ENCODE measurements around the gene B3GALT2. TPM values are rescaled to one million over a fixed set of nuclear protein-coding genes. Genes with fewer than 3 reads are reported as not detected.
"Not testable (repeated sequence)": the region's sequence is repeated elsewhere in the genome, so short reads cannot be mapped to it uniquely, and the experiment has no call there.

B3GALT2 gene, protein sequence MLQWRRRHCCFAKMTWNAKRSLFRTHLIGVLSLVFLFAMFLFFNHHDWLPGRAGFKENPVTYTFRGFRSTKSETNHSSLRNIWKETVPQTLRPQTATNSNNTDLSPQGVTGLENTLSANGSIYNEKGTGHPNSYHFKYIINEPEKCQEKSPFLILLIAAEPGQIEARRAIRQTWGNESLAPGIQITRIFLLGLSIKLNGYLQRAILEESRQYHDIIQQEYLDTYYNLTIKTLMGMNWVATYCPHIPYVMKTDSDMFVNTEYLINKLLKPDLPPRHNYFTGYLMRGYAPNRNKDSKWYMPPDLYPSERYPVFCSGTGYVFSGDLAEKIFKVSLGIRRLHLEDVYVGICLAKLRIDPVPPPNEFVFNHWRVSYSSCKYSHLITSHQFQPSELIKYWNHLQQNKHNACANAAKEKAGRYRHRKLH
- 0.02 TPM for total RNA-seq (2013)
- polyA plus RNA-seq = under 1 TPM in 1 of 3 donors, not detected in 2; 0.26 TPM
- polyA minus RNA-seq = not detected in 2 replicates
- total RNA-seq = 0 to 1.4 (median 0.05) reads per million in 11 experiments

DNA sequence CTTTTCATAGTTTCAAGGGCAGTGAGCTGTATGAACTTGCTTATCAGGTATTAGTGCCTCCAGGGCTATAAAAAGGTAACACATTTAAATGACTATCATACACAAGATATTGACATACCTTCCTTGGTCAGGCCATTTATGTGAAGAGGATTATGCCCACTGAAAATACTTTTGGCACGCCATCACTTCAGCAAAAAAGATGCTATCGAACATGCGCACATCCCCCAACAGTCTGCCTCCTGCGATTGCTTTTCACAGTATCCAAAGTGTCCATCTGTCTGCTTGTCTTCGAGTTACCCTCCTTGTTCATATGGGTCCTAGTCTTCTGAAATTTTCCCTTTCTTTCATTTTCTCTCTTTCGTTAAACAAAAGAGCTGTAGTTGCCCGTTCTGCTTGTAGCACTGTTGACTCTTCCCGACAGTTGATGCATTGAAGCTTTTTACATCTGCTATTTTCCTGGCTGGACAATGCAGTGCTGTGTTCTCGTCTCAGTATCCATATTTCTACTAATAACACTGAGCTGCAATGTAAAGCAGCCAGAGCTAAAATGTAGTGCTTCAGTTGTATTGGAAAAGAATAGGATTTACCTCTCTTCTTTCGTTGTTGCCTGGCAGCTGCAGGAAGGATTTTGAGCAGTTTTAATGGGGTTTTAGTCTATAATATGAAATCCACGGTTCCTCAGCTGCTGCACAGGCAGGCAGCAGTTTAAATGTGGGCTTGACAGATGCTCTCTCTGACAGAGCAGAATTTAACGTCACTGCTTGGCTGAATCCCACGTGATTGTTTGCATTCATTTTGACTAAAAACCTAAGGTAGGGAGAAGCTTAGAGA, at the start of gene B3GALT2:
TSS of gene B3GALT2 (minus strand) at position 713 of the 831 bp plus-strand sequence. CDS start 5,051 bp downstream, outside the sequence.
- Histone ChIP-seq H3K27ac (ENCODE audit: low read depth in 1 of 2, low read length in 2 of 2) (peak within 1 kb of the TSS in 1 of 2 donors; percentile 42), H3K9ac (ENCODE audit: insufficient read depth, low read length, poor library complexity, severe bottlenecking) (no peak within 1 kb of the TSS), H3K4me2 (replicated peaks; ENCODE audit: extremely low read depth, low read length, poor library complexity, severe bottlenecking) (peak within 1 kb of the TSS; percentile 35), H3K36me3 (replicated peaks in 1 of 2; ENCODE audit: control insufficient read depth in 1 of 2, insufficient read depth in 2 of 2, low read length in 2 of 2) (peaks cover under 1 to 2% of the 10 kb centered on the region in 2 donors), H3K4me1 (ENCODE audit: control insufficient read depth in 1 of 2, insufficient read depth in 2 of 2, low read length in 2 of 2) (peaks cover 2 to 5% of the 10 kb centered on the region in 2 donors), H3K9me3 (replicated peaks in 1 of 2; ENCODE audit: control insufficient read depth in 1 of 2, insufficient read depth in 1 of 2, low read length in 2 of 2) (no peaks in the 10 kb centered on the region), H3K4me3 (replicated peaks in 1 of 3; ENCODE audit: low read depth in 2 of 3, low read length in 3 of 3) (no peak within 1 kb of the TSS), H2AFZ (ENCODE audit: insufficient read depth, low read depth, low read length, poor library complexity, severe bottlenecking) (no peak within 1 kb of the TSS), H4K20me1 (ENCODE audit: insufficient read depth, low read length) (peaks cover 71% of the 10 kb centered on the region), H3K79me2 (ENCODE audit: insufficient read depth, low read length) (peaks cover 44% of the 10 kb centered on the region), H3K27me3 (ENCODE audit: control insufficient read depth in 2 of 2, insufficient read depth in 2 of 2, low read length in 2 of 2) (no peaks in the 10 kb centered on the region)
- H3K27ac Mint-ChIP-seq = peak within 1 kb of the TSS in 4 of 7 donors; percentile 5 to 63 (median 20)
- intact Hi-C loops (cut with micrococcal nuclease) = loop anchor here in 1 of 2 donors (10.0 kb wide), 1 partner anchor 1109 kb away; no protein-coding TSS in a partner anchor
- WGBS (ENCODE audit: insufficient coverage) = 68% methylated on average over 11 of the region's 13 CpGs
- peaks cover 0 to under 1% of the 10 kb centered on the region in 2 donors for H3K36me3 Mint-ChIP-seq
- H3K4me1 Mint-ChIP-seq = peaks cover 18% of the 10 kb centered on the region
- TF ChIP-seq, protein P1, sequence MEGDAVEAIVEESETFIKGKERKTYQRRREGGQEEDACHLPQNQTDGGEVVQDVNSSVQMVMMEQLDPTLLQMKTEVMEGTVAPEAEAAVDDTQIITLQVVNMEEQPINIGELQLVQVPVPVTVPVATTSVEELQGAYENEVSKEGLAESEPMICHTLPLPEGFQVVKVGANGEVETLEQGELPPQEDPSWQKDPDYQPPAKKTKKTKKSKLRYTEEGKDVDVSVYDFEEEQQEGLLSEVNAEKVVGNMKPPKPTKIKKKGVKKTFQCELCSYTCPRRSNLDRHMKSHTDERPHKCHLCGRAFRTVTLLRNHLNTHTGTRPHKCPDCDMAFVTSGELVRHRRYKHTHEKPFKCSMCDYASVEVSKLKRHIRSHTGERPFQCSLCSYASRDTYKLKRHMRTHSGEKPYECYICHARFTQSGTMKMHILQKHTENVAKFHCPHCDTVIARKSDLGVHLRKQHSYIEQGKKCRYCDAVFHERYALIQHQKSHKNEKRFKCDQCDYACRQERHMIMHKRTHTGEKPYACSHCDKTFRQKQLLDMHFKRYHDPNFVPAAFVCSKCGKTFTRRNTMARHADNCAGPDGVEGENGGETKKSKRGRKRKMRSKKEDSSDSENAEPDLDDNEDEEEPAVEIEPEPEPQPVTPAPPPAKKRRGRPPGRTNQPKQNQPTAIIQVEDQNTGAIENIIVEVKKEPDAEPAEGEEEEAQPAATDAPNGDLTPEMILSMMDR (IDR thresholded peaks at IDR 0.05) = no peak
- DNase-seq = no peak
- H3K27me3 Mint-ChIP-seq (ENCODE audit: low read depth in 3 of 3) = no peaks in the 10 kb centered on the region
- H3K4me3 Mint-ChIP-seq = no peak within 1 kb of the TSS
- H3K9me3 Mint-ChIP-seq = peaks cover 0 to 2% (median 1%) of the 10 kb centered on the region in 7 donors

DNA sequence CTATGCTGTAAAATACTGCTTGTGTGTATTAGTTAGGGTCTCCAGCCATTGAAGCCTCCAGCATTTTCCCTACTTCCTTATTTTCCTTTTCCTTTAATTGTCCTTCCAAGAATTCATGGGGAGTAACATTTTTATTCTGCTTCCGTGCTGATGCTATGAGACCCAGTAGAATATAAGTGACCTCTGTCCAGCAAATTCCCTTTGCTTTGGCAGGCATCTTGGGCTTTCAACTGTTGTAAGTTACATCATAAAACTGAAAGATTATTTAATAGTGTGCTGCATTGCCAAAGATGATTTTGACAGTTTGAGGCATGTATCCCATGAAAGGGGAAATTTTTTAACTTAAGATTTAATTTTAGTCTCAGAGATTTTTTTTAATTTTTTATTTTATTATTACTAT, 48.1 kb upstream of the B3GALT2 start:
- Mint-ChIP-seq H3K36me3 (peaks cover 47 to 55% of the 10 kb centered on the region in 2 donors), H3K27me3 (ENCODE audit: low read depth in 3 of 3) (no peaks in the 10 kb centered on the region), H3K4me3 (no peak overlapping the region), H3K9me3 (peaks cover 0 to 3% (median 0%) of the 10 kb centered on the region in 7 donors), H3K4me1 (no peaks in the 10 kb centered on the region), H3K27ac (peak overlapping the region in 1 of 7 donors; percentile 62)
- no peaks in the 10 kb centered on the region for H3K79me2 ChIP-seq (ENCODE audit: insufficient read depth, low read length)
- no peaks in the 10 kb centered on the region for H4K20me1 ChIP-seq (ENCODE audit: insufficient read depth, low read length)
- H3K4me2 ChIP-seq (replicated peaks; ENCODE audit: extremely low read depth, low read length, poor library complexity, severe bottlenecking) = no peak overlapping the region
- no peaks in the 10 kb centered on the region for H3K9me3 ChIP-seq (replicated peaks in 1 of 2; ENCODE audit: control insufficient read depth in 1 of 2, insufficient read depth in 1 of 2, low read length in 2 of 2)
- TF ChIP-seq, protein P1 (IDR thresholded peaks at IDR 0.05) = no peak
- H3K27ac ChIP-seq (ENCODE audit: low read depth in 1 of 2, low read length in 2 of 2) = no peak overlapping the region
- H2AFZ ChIP-seq (ENCODE audit: insufficient read depth, low read depth, low read length, poor library complexity, severe bottlenecking) = no peak overlapping the region
- no peaks in the 10 kb centered on the region for H3K4me1 ChIP-seq (ENCODE audit: control insufficient read depth in 1 of 2, insufficient read depth in 2 of 2, low read length in 2 of 2)
- DNase-seq = no peak
- intact Hi-C loops (cut with micrococcal nuclease) = no loop called here
- WGBS (ENCODE audit: insufficient coverage) = no CpG with 5 or more reads among the region's 1 CpG
- peaks cover 26 to 64% of the 10 kb centered on the region in 2 donors for H3K36me3 ChIP-seq (replicated peaks in 1 of 2; ENCODE audit: control insufficient read depth in 1 of 2, insufficient read depth in 2 of 2, low read length in 2 of 2)
- no peak overlapping the region for H3K9ac ChIP-seq (ENCODE audit: insufficient read depth, low read length, poor library complexity, severe bottlenecking)
- no peaks in the 10 kb centered on the region for H3K27me3 ChIP-seq (ENCODE audit: control insufficient read depth in 2 of 2, insufficient read depth in 2 of 2, low read length in 2 of 2)
- H3K4me3 ChIP-seq (replicated peaks in 1 of 3; ENCODE audit: low read depth in 2 of 3, low read length in 3 of 3) = no peak overlapping the region

DNA sequence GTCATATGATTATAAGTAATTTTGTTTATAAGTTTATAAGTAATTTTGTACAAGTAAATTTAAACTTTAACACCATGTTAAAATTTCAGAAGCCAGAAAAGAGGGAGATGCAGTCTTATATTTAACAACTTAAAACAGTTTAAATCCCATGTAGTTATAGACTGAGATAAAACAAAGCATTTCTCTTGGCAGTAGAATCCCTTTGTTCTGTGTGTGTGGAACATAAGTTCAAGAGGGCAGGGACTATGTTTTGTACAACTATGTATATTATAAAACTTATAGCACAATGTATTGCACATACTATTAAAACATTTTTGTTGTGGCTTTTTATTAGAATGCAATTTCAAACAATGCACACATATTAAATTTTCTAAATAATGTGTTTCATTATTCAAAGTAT, 44.7 kb upstream of the B3GALT2 start:
- H3K27me3 Mint-ChIP-seq (ENCODE audit: low read depth in 3 of 3); H3K27ac ChIP-seq (ENCODE audit: low read depth in 1 of 2, low read length in 2 of 2); H3K27ac Mint-ChIP-seq; intact Hi-C loops (cut with micrococcal nuclease); H3K4me1 Mint-ChIP-seq; H3K27me3 ChIP-seq (ENCODE audit: control insufficient read depth in 2 of 2, insufficient read depth in 2 of 2, low read length in 2 of 2); H3K4me3 ChIP-seq (replicated peaks in 1 of 3; ENCODE audit: low read depth in 2 of 3, low read length in 3 of 3); H2AFZ ChIP-seq (ENCODE audit: insufficient read depth, low read depth, low read length, poor library complexity, severe bottlenecking); H3K4me1 ChIP-seq (ENCODE audit: control insufficient read depth in 1 of 2, insufficient read depth in 2 of 2, low read length in 2 of 2); H4K20me1 ChIP-seq (ENCODE audit: insufficient read depth, low read length); H3K9me3 Mint-ChIP-seq; H3K4me3 Mint-ChIP-seq; H3K4me2 ChIP-seq (replicated peaks; ENCODE audit: extremely low read depth, low read length, poor library complexity, severe bottlenecking); H3K9me3 ChIP-seq (replicated peaks in 1 of 2; ENCODE audit: control insufficient read depth in 1 of 2, insufficient read depth in 1 of 2, low read length in 2 of 2); DNase-seq; H3K79me2 ChIP-seq (ENCODE audit: insufficient read depth, low read length); H3K9ac ChIP-seq (ENCODE audit: insufficient read depth, low read length, poor library complexity, severe bottlenecking): not testable (repeated sequence)
- H3K36me3 Mint-ChIP-seq = peaks cover 40 to 41% of the 10 kb centered on the region in 2 donors
- H3K36me3 ChIP-seq (replicated peaks in 1 of 2; ENCODE audit: control insufficient read depth in 1 of 2, insufficient read depth in 2 of 2, low read length in 2 of 2) = peaks cover 20 to 49% of the 10 kb centered on the region in 2 donors
